ENCODE results near the gene EQTN.

EQTN gene

DNA sequence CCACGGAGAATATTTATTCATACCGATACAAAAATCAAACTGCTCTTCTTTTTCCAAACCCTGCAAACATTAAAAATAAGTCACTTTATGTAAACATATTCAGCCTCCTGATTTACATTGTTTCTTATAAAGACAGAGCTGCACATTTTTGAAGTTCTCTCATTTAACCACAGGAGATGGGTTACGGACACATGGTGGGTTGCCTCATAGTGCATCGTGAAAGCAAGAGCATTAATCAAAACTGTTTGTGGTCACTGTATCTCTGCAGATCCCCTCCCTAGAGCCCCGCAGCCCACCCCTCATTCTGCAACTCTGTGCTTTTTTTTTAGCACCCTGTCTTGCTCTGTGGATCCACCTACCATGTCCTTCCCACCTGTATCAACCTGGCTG is 43.3 kb upstream of the EQTN start:
- no peak overlapping the region for H2BK15ac ChIP-seq (ENCODE audit: low read depth, poor library complexity, severe bottlenecking)
- no peak overlapping the region for H3K9ac ChIP-seq (ENCODE audit: low read length)
- H2AK5ac ChIP-seq (ENCODE audit: low read length, severe bottlenecking), result no peak overlapping the region
- peaks cover 6 to 16% of the 10 kb centered on the region in 2 experiments for H3K27me3 ChIP-seq (ENCODE audit: control insufficient read depth in 1 of 2, insufficient read depth in 1 of 2, low read length in 2 of 2)
- H3K4me2 ChIP-seq (ENCODE audit: low read length, poor library complexity, severe bottlenecking), result no peak overlapping the region
- H4K8ac ChIP-seq (ENCODE audit: low read length), result no peak overlapping the region
- H3K27ac ChIP-seq (ENCODE audit: low read length, poor library complexity, severe bottlenecking), result no peak overlapping the region
- H3K79me1 ChIP-seq (replicated peaks; ENCODE audit: low read length, poor library complexity, severe bottlenecking), result no peaks in the 10 kb centered on the region
- H2BK120ac ChIP-seq (ENCODE audit: low read depth, low read length), result no peak overlapping the region
- no peak overlapping the region for H3K4me3 ChIP-seq (ENCODE audit: insufficient read depth in 1 of 2, low read depth in 1 of 2, low read length in 2 of 2)
- no peak for DNase-seq
- no peaks in the 10 kb centered on the region for H3K4me1 ChIP-seq (ENCODE audit: control insufficient read depth, insufficient read depth, low read depth, low read length)
- H3K36me3 ChIP-seq (ENCODE audit: control insufficient read depth in 1 of 2, insufficient read depth in 2 of 2, low read depth in 1 of 2, low read length in 2 of 2), result no peaks in the 10 kb centered on the region
- H2BK5ac ChIP-seq (ENCODE audit: low read depth, low read length, poor library complexity, severe bottlenecking), result no peak overlapping the region
- no peak overlapping the region for H3K4ac ChIP-seq (ENCODE audit: low read depth in 1 of 2, low read length in 2 of 2)
- H3K18ac ChIP-seq (ENCODE audit: low read depth in 1 of 2, low read length in 2 of 2), result no peak overlapping the region
- H3K9me3 ChIP-seq (ENCODE audit: control insufficient read depth, low read length), result no peaks in the 10 kb centered on the region
- no peak overlapping the region for H4K91ac ChIP-seq (ENCODE audit: low read length)
- H2AFZ ChIP-seq (ENCODE audit: low read depth, low read length), result no peak overlapping the region
- WGBS, result 94% methylated on average over 5 of the region's 5 CpGs
- H3K14ac ChIP-seq (ENCODE audit: low read length in 2 of 2), result no peak overlapping the region
- H2BK12ac ChIP-seq (ENCODE audit: low read length in 2 of 2), result peak overlapping the region in 1 of 2 experiments; percentile 15
- no peak overlapping the region for H3K23ac ChIP-seq (ENCODE audit: low read length in 2 of 2)

DNA sequence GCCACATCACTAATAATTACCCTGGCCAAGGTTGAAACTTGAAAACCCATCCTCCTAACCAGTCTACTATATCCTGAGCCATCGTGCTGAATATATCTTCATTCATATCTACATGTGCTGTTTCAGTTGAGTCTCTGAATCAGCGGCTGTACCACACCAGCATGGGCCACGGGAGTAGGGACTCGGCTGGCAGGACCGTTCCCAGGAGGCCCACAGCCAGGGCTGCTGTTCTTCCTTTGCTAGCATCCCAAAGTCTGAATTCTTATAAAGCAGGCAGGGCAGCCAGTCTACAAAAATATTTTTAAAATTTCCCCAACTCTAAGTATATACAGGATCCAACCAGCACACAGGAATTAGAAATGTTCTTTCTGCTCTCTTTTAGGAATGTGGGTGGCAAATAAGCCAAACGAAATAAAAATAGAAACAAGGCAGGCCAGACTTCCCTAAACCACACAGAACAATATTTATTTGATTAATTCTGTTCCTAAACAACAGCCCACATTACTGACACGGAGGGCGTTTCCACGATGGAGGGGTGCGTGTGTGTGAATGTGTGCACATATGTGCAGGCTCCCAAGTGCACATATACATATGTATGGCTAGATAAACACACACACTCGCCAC is 42.8 kb upstream of the EQTN start:
- no peak overlapping the region for H2BK5ac ChIP-seq (ENCODE audit: low read depth, low read length, poor library complexity, severe bottlenecking)
- no peak overlapping the region for H3K4me3 ChIP-seq (ENCODE audit: insufficient read depth in 1 of 2, low read depth in 1 of 2, low read length in 2 of 2)
- H3K4me1 ChIP-seq (ENCODE audit: control insufficient read depth, insufficient read depth, low read depth, low read length), result no peaks in the 10 kb centered on the region
- H2BK12ac ChIP-seq (ENCODE audit: low read length in 2 of 2), result no peak overlapping the region
- H3K79me1 ChIP-seq (replicated peaks; ENCODE audit: low read length, poor library complexity, severe bottlenecking), result no peaks in the 10 kb centered on the region
- H2AK5ac ChIP-seq (ENCODE audit: low read length, severe bottlenecking), result no peak overlapping the region
- H4K91ac ChIP-seq (ENCODE audit: low read length), result no peak overlapping the region
- no peak overlapping the region for H2BK120ac ChIP-seq (ENCODE audit: low read depth, low read length)
- no peaks in the 10 kb centered on the region for H3K36me3 ChIP-seq (ENCODE audit: control insufficient read depth in 1 of 2, insufficient read depth in 2 of 2, low read depth in 1 of 2, low read length in 2 of 2)
- H3K18ac ChIP-seq (ENCODE audit: low read depth in 1 of 2, low read length in 2 of 2), result no peak overlapping the region
- DNase-seq, result no peak
- no peak overlapping the region for H3K27ac ChIP-seq (ENCODE audit: low read length, poor library complexity, severe bottlenecking)
- H3K27me3 ChIP-seq (ENCODE audit: control insufficient read depth in 1 of 2, insufficient read depth in 1 of 2, low read length in 2 of 2), result peaks cover 6 to 16% of the 10 kb centered on the region in 2 experiments
- H3K9me3 ChIP-seq (ENCODE audit: control insufficient read depth, low read length), result no peaks in the 10 kb centered on the region
- H3K9ac ChIP-seq (ENCODE audit: low read length), result no peak overlapping the region
- H3K4ac ChIP-seq (ENCODE audit: low read depth in 1 of 2, low read length in 2 of 2), result no peak overlapping the region
- H4K8ac ChIP-seq (ENCODE audit: low read length), result no peak overlapping the region
- no peak overlapping the region for H2AFZ ChIP-seq (ENCODE audit: low read depth, low read length)
- H2BK15ac ChIP-seq (ENCODE audit: low read depth, poor library complexity, severe bottlenecking), result no peak overlapping the region
- 84% methylated on average over 8 of the region's 11 CpGs for whole genome bisulfite sequencing
- H3K4me2 ChIP-seq (ENCODE audit: low read length, poor library complexity, severe bottlenecking), result no peak overlapping the region
- no peak overlapping the region for H3K23ac ChIP-seq (ENCODE audit: low read length in 2 of 2)
- H3K14ac ChIP-seq (ENCODE audit: low read length in 2 of 2), result no peak overlapping the region

DNA sequence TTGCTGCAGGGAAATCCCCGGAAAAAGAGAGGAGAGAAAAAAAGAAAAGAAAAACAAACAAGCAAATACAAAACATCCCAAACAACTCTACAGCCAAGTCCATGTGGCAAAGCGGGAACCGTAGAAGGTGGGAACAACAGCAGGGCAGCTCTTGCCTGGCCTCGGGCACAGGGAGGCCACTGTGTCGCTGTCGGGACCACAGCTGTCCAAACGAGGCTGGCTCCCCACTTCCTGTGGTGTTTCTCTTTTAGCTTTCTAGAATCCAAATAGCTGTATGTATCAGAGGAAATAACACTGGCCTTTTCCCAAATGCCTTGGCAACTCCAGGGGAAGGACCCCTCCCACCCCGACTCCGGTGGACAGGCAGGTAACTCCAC is 41.6 kb upstream of the EQTN start:
- H4K91ac ChIP-seq (ENCODE audit: low read length), result no peak overlapping the region
- 94% methylated on average over 6 of the region's 9 CpGs for WGBS
- H4K8ac ChIP-seq (ENCODE audit: low read length), result no peak overlapping the region

DNA sequence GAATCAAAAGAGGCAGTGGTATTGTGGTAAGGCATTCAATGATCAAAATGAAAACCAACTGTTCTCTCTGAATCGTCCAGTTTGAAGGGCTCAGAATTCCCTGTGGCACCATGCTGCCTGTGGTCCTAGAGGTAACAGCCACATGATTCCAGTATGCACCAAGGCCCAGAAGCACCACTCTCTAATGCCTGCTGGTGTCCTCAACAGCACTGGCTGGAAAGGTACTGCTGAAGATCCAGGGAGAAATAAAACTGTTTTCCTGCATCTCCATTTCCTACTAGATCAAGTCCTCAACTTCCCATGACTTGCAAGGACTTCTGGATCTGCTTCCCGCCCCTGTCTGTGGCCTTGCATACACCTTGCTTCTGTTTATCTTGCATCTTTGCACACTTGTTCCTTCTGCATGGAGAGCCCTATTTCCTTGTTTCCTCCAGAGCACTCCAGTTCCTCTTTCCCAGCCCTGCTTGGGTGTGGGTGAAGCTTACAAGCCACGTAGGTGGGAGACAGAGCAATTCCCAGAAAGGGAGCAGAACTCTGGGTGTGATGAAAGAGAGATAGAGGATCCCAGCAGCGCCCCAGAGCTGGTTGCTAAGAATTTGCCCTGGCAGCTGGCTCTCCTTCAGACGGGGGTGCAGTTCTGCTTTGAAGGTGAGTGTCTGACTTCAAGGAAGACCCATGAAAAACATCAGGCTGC is 41.0 kb upstream of the EQTN start:
- Histone ChIP-seq H3K36me3 (ENCODE audit: control insufficient read depth in 1 of 2, insufficient read depth in 2 of 2, low read depth in 1 of 2, low read length in 2 of 2) (no peaks in the 10 kb centered on the region), H3K4me3 (ENCODE audit: insufficient read depth in 1 of 2, low read depth in 1 of 2, low read length in 2 of 2) (no peak overlapping the region), H2BK120ac (ENCODE audit: low read depth, low read length) (no peak overlapping the region), H3K9me3 (ENCODE audit: control insufficient read depth, low read length) (no peaks in the 10 kb centered on the region), H2BK15ac (ENCODE audit: low read depth, poor library complexity, severe bottlenecking) (no peak overlapping the region), H4K8ac (ENCODE audit: low read length) (no peak overlapping the region), H3K23ac (ENCODE audit: low read length in 2 of 2) (no peak overlapping the region), H3K9ac (ENCODE audit: low read length) (no peak overlapping the region), H3K14ac (ENCODE audit: low read length in 2 of 2) (no peak overlapping the region), H3K18ac (ENCODE audit: low read depth in 1 of 2, low read length in 2 of 2) (no peak overlapping the region), H4K91ac (ENCODE audit: low read length) (no peak overlapping the region), H2AK5ac (ENCODE audit: low read length, severe bottlenecking) (no peak overlapping the region), H3K4me1 (ENCODE audit: control insufficient read depth, insufficient read depth, low read depth, low read length) (no peaks in the 10 kb centered on the region), H3K27ac (ENCODE audit: low read length, poor library complexity, severe bottlenecking) (no peak overlapping the region), H3K4ac (ENCODE audit: low read depth in 1 of 2, low read length in 2 of 2) (no peak overlapping the region), H3K4me2 (ENCODE audit: low read length, poor library complexity, severe bottlenecking) (no peak overlapping the region), H3K27me3 (ENCODE audit: control insufficient read depth in 1 of 2, insufficient read depth in 1 of 2, low read length in 2 of 2) (peaks cover 6 to 16% of the 10 kb centered on the region in 2 experiments), H2BK12ac (ENCODE audit: low read length in 2 of 2) (no peak overlapping the region), H2BK5ac (ENCODE audit: low read depth, low read length, poor library complexity, severe bottlenecking) (no peak overlapping the region), H3K79me1 (replicated peaks; ENCODE audit: low read length, poor library complexity, severe bottlenecking) (no peaks in the 10 kb centered on the region), H2AFZ (ENCODE audit: low read depth, low read length) (no peak overlapping the region)
- WGBS, result 77% methylated on average over 5 of the region's 5 CpGs
- DNase-seq, result no peak

More for the DNA sequence above, 41.6 kb upstream of the EQTN start:
- Histone ChIP-seq H3K14ac (ENCODE audit: low read length in 2 of 2) (no peak overlapping the region), H2BK120ac (ENCODE audit: low read depth, low read length) (no peak overlapping the region), H3K9me3 (ENCODE audit: control insufficient read depth, low read length) (no peaks in the 10 kb centered on the region), H3K23ac (ENCODE audit: low read length in 2 of 2) (no peak overlapping the region), H2BK12ac (ENCODE audit: low read length in 2 of 2) (no peak overlapping the region), H3K4me2 (ENCODE audit: low read length, poor library complexity, severe bottlenecking) (no peak overlapping the region), H3K9ac (ENCODE audit: low read length) (no peak overlapping the region), H3K4ac (ENCODE audit: low read depth in 1 of 2, low read length in 2 of 2) (no peak overlapping the region), H3K27me3 (ENCODE audit: control insufficient read depth in 1 of 2, insufficient read depth in 1 of 2, low read length in 2 of 2) (peaks cover 6 to 16% of the 10 kb centered on the region in 2 experiments), H3K18ac (ENCODE audit: low read depth in 1 of 2, low read length in 2 of 2) (no peak overlapping the region), H2BK5ac (ENCODE audit: low read depth, low read length, poor library complexity, severe bottlenecking) (no peak overlapping the region), H3K27ac (ENCODE audit: low read length, poor library complexity, severe bottlenecking) (no peak overlapping the region), H2AK5ac (ENCODE audit: low read length, severe bottlenecking) (no peak overlapping the region), H3K4me3 (ENCODE audit: insufficient read depth in 1 of 2, low read depth in 1 of 2, low read length in 2 of 2) (no peak overlapping the region), H3K79me1 (replicated peaks; ENCODE audit: low read length, poor library complexity, severe bottlenecking) (no peaks in the 10 kb centered on the region), H3K4me1 (ENCODE audit: control insufficient read depth, insufficient read depth, low read depth, low read length) (no peaks in the 10 kb centered on the region), H2AFZ (ENCODE audit: low read depth, low read length) (no peak overlapping the region), H3K36me3 (ENCODE audit: control insufficient read depth in 1 of 2, insufficient read depth in 2 of 2, low read depth in 1 of 2, low read length in 2 of 2) (no peaks in the 10 kb centered on the region), H2BK15ac (ENCODE audit: low read depth, poor library complexity, severe bottlenecking) (no peak overlapping the region)
- no peak for DNase-seq

Measured in mesenchymal stem cell (in vitro differentiated cells and primary cell).